GM19395 (cell line): ENCODE results near the gene TLR6.
A peak's percentile ranks its signal among the peaks of the same experiment; 100 is the strongest.

Experiments used
- ATAC-seq: cut with Tn5 transposase; IDR thresholded peaks from one replicate; pipeline ENCODE4 v1.9.1; 2021; ENCODE audit warnings: mild to moderate bottlenecking, moderate library complexity; ENCODE audit not compliant: unreplicated experiment

TLR6 gene

DNA sequence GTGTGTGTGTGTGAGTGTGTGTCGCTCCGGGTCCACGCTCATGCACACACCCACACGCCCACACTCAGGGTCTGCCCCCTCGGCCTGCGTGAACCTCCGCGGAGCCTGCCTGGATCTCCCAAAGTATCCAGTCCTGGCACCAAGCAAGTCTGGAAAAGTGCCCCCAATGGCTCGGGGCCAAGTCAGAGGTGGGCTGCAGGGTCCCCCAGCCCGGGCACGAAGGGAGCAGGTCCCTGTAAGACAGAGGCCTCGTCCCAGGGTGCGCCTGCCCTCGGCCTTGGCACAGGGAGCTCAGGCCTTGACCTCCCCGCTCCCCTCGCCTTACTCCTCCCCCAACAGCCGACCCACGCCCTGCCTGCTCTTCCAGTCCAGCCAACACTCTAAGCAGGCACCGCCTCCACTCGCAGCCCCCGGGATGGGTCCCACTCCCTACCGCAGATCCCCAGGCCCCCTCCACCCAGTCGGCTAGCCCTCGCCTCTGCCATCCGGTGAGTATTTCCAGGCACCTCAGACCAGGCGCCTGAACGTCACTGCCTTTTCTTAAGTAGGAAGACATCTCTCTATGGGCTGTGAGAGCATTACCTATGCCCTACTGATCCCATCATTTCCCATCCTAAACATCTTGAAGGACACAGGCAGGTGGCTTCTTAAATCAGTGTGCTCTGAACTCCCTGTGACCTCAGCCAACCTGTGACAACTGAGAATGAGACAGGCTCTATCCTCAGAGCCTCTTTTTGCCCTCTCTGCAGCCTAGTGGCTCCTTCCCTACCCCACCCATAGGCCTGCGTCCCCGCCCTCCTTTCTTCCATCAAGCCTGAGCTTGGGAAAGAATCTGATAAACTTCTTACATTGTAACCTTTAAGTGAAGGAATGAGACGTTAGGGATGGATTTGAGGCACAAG, 11.7 kb upstream of the TLR6 start:
- peak; percentile 14 for ATAC-seq

DNA sequence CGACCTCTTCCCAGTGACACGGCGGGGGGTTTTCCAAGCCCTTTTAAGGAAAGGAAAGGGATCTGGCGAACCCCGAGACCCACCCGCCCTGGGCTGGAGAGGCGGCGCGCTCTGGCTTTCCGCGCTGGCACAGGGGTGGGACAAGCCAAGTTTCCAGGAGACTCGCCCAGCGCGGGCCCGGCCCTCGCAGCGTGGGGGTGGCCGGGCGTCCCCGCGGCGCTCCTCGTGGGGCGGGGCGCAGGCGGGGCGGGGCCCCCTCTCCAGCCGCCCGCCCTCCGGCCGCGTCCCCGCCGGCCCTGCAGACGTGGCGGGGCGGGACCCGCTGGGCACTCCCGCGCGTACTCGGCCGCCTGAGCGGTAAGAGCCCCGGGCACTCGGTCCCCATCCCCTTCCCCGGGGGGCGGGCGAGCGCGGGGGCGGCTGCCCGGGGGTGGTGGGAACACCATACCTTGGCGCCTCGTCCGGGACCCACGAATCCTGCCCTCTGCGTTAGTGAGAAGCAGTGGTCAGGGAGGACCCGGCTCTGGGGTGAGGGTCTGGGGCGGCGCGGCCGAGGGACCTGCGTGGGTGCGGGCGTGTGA, 11.0 kb upstream of the TLR6 start, which contains the start of gene FAM114A1:
FAM114A1 (plus strand) TSS at position 329 of the 581 bp plus-strand sequence. CDS start 10,273 bp downstream, outside the sequence.
- peak; percentile 84 for ATAC-seq

DNA sequence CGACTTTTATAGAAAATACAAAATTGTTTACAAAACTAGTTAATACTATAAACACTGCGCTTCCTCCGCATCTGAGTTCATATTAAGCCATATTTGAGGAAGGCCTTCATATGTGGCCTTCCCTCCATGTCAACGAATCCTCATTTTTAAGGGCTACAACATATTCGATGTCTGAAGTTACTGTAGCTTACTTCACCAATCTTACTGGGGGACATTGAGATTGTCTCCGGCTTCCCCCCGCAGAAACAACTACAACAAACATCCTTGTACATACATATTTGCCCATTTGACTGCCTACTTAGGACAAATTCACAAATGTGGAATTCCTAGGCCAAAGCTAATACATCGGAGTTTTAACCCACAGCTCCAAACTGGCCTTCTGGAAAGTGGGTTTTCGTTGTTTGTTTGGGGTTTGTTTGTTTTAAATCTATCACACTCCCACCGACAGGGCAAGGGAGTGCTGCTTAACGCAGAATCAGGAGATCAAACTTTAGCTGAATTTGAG, 10.4 kb upstream of the TLR6 start:
- ATAC-seq: peak; percentile 39

DNA sequence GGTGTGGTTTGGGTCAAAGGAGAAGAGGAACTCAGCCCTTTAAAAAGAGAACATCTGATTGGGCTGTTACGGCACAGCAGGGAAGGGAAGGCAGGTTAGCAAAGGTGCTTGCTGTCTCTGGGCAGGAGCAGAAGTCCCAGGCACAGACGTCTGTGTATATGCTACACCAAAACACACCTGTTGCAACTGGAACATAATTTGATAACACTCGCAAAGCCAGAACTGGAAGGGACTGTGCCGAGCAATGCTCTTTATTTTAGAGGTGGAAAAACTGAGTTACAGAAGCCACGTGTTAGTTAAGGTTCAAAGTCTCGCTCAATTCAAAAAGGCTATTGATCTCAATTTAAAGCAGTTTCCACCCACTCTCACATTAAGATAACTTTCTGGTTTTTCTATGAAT, 8.8 kb upstream of the TLR6 start:
- ATAC-seq: no peak

DNA sequence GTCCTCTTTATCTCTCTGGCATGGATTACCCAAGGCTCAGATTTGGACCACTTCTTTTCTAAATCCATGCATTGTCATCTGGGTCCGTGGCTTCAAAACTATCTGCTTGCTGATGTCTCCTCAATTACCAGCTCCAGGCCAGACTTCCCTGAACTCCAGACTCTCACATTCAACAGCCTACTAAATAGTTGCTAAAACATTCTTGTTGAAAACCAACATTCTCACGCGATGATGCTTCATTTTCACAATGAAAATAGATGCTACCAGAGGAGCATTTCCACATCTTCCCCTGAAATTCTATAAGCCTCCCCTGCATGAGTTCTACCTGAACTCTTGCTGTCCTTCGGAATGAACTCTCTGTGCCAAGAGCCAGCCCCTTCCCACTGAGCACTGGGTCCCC, 5.2 kb upstream of the TLR6 start:
- no peak for ATAC-seq

DNA sequence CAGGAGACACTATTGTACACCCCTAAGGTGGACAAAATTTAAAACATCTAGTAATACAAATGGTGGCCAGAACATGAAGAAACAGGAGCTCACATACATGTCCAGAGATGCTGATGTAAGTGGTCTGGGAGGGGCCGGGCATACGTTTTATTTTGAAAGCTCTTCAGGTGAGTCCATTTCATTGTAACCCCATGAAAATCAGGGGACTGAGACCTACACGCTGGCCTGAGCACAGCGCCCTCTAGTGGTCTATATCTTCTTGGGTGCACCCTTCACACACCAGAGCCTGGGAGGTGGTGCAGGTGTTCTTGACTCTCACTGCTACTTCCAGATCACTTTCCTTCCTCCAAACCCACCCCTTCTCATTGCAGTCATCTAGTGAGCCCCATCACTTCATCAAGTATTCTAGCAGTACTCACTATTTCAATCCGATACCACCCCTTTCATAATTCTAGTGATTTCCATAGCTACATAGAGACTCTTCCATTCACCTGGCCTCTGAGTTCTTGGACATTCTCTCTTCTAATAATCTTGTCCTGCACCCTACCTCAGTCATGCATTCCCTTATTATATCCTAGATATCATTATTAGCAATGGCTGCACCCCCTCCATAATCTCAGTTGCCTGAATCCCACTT, 4.3 kb upstream of the TLR6 start:
- peak; percentile 51 for ATAC-seq

DNA sequence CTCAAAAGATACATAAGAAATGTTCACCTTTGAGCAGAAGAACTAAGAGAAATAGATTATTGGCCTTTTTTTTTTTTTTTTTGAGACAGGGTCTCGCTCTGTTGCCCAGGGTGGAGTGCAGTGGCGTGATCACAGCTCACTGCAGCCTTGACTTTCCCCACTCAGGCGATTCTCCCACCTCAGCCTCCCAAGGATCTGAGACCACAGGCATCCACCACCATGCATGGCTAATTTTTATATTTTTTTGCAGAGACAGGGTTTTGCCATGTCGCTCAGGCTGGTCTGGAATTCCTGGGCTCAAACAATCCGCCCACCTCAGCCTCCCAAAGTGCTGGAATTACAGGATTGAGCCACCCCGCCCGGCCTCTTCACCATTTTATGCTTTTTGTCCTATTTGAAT, 2.9 kb upstream of the TLR6 start:
- no peak for ATAC-seq

DNA sequence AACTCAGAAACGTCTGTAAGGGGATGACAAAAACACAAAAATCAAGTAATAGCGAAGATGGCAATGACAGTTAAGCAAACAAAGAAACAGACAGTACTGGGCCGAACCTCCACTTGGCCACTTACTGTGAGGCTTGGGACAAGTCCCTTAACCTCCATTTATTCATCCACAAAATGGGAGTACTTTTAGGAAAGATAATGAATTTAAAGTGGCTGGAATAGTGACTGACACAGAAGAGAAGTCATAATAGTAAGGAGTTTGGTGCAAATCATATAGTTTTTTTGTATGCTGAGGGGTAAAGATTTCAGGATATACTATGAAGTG, 1.4 kb upstream of the TLR6 start:
- no peak for ATAC-seq

DNA sequence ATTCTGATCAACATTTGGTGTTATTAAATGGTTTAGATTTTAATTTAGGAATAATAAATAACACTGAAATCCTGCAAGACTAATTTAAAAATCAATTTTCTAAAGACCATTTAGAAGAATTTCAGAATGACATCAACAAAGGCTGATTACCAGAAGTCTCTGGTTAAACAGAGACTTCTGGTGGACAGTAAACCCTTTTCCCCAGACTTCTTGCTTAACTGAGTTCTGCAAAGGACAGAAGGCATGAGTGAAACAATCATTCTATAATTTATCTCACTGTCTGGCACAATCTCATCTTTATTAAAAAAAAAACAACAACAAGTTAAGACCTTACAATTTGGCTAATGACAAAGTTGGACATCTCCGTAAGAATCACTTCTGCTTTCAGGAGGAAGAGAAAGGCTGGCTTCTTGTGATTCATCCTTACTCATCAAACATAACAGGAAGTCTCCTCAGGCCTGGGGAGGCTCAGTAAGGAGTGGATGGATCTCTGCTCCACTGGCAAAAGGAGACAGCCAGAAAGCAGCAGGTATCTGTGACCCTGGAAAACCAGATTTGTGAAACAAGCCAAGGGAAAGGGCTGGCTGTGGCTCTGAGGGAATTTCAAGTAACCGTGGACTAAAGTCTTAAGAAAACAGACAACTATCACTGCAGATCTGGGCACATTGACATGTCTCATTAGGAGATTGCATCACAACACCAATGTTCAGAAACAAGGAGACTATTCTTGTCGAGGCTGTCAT, 908 bp upstream of the TLR6 start:
- peak; percentile 69 for ATAC-seq

DNA sequence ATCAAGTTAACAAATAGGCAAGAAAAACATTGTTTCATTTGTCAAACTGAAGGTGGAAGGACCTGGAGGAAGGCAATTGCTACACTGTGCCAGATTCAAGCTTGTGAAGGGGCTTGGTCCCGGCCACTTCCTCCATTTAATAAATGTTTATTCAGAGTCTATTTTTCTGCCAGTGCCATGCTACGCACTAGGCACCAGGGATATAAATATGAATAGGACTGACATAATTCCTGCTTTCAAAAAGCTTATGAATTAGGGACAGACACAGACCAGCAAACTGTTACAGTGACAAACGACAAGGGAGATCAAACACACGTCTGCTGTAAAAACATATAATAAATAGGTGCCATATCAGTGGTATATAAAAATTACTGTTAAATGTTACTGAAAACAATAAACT, 571 bp downstream of the TLR6 start:
- peak; percentile 27 for ATAC-seq

DNA sequence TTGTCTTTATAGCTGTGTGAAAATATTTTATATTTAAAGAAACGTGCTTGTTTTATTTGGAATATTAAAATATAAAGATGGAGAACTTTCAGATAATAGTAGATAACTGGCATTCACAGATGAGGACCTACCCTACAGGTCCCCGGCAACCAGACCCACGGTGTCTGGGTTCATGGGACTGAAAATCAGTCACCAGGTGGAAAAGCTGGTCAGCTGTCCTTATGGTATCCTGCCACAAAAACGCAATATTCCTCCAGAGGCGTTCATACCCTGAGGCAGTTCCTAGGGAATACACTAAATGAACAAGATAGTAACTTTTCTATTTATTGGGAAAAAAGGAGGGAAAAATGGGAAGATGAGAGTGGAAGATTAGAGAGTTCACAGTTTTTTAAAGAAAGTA, 1.2 kb downstream of the TLR6 start:
- no peak for ATAC-seq

DNA sequence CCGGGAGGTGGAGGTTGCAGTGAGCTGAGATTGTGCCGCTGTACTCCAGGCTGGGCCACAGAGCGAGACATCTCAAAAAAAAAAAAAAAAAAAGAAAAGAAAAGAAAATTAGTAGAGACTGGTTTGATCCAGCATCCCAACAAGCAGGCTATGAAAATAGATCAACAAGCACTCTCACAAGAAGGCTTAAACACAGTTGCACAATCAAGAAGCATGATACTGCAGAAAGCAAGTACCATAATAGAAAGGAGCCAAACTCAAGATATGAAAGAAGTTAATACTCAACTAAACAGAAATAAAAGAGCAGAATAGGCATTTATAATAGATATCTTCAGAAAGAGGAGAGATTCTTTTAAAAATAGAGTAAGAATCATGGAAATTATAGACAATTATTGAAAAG, 10.6 kb downstream of the TLR6 start:
- no peak for ATAC-seq

DNA sequence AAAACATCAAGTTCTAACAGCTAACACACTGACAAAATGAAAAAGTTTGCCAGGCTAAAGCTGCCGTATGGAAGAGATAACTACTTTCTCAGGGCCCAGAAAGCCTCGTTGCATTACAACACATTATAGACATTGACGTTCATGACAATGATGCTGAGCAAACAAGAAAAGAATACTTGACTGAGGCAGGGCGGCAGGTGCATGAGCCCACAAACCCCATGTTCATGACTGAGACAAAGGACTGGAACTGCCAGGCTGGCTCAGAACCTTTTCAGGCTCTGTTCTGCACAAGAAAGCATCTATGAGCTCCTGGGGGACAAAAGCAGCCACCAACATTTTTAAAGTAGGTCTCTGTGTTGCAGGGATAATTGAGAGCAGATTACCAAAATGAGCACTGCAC, 13.6 kb downstream of the TLR6 start:
- no peak for ATAC-seq

DNA sequence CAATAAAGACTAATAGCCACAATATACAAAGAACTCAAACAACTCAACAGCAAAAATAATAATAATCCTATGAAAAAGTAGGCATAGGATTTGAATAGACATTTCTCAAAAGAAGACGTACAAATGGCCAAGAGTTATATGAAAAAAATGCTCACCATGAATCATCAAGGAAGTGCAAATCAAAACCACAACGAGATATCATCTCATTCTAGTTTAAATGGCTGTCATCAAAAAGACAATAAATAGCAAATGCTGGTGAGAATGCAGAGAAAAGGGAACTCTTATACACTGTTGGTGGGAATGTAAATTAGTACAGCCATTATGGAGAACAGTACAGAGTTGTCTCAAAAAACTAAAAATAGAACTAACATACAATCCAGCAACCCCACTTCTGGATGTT, 18.8 kb downstream of the TLR6 start:
- no peak for ATAC-seq

DNA sequence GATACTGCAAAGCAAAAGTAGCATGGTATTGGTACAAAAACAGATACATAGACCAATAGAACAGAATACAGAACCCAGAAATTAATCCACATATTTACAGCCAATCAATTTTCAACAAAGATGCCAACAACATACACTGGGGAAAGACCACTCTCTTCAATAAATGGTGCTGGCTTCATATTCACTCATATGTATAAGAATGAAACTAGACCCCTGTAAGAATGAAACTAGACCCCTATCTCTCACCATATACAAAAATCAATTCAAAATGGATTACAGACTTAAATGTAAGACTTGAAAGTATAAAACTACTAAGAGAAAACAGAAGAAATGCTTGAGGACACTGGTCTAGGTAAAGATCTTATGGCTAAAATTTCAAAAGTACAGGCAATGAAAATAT, 19.3 kb downstream of the TLR6 start:
- no peak for ATAC-seq

DNA sequence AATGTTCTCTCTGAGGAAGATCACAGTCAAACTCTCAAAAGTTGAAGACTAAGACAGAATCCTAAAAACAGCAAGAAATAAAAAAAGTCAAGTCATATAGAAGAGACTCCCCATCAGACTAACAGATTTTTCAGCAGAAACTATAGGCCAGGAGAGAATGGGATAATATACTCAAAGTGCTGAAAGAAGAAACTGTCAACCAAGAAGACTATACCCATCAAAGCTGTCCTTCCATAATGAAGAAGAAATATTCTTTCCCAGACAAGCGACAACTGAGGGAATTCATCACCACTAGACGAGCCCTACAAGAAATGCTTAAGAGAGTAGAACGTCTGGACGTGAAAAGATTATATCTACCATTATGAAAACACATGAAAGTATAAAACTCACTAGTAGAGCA, 22.0 kb downstream of the TLR6 start:
- no peak for ATAC-seq

DNA sequence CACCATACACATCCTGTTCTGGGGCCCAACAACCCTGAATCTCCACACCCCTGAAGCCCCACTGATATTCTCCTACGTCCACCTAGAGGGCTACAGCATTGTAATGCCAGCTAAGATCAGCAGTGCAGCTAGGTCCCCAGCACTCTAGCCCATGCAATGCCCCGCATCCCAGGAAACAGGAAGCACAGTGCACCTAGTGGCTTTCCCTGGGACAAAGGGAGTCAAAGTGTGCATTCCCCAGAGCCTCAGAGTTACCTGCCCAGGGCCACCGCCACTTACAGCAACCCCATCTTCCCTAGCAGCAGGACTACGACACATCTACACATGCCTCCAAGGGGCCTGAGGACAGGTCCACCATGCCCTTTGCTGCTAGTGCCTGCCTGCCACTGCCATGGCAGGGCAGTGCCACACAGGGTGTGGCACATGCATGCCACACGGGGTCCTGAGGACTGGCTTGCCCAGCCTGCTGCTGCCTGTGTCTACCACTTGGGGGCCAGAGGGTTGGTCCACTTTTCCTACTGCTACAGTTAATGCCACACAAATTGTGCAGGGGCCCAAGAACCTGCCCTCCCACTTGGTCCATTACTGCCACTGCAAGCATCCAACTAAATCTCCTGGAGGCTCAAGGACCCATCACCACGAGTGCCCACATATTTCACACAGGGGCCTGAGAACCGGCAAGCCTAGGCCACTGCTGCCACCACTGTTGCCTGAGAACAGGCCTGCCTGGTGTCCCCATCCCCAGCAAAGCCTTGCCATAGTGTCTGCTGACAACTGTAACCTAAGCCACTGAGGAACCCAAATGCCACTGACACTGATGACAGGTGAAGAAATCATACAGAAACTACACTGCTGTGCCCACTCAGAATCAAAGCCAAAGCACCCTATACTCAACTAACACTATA, 23.7 kb downstream of the TLR6 start:
- ATAC-seq: no peak

DNA sequence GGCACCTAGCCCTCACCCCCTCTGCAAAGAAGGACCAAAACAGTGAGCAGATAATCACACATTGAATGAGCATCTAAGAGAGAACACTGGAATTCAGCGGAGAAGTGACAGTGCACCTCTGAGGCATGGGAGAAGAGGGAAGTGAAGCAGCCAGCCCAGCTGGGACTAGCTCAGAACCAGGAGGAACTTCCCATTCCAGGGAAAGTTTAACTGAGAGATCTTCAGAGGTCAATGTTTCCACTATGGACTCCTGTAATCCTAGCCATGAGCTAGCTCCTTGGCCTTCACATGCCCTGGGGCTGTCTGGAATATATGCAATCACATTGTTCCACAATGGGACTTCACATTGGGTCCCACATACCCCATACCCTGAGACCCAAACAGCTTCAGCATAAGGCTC, 24.4 kb downstream of the TLR6 start:
- no peak for ATAC-seq

DNA sequence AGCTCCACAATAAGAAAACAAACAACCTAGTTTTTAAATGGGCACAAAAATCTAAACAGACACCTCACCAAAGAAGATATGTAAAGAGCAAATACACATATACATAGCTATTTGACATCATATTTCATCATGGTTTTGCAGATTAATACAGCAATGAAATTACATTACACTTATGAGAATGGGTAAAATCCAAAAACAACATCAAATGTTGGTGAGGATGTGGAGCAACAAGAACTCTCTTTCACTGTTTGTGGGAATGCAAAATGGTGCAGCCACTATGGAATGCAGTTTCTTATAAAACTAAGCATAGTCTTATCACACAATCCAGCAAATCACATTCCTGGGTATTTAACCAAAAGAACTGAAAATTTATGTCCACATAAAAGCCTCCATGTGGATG, 25.0 kb downstream of the TLR6 start:
- ATAC-seq: no peak

DNA sequence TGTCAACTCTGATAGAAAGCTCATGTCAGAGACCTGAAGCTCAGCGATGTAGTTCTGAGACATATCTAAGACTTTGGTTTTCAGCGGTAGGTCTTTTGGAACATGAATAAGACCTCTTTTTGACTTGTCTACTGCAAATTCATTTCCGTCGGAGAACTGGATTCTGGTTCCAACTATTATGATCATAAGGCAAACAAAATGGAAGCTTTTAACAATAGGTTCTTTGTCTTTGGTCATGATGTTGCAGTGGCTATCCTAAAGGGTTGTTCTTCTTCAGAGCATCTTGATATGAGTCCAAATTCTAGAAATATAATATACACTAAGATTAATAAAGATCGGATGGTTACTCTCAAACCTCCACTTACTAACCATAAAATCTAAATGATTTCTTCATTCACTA, 27.4 kb downstream of the TLR6 start:
- ATAC-seq: no peak
